ENCODE measurements around the gene USP48.
A peak's percentile ranks its signal among the peaks of the same experiment; 100 is the strongest.

The USP48 gene

DNA sequence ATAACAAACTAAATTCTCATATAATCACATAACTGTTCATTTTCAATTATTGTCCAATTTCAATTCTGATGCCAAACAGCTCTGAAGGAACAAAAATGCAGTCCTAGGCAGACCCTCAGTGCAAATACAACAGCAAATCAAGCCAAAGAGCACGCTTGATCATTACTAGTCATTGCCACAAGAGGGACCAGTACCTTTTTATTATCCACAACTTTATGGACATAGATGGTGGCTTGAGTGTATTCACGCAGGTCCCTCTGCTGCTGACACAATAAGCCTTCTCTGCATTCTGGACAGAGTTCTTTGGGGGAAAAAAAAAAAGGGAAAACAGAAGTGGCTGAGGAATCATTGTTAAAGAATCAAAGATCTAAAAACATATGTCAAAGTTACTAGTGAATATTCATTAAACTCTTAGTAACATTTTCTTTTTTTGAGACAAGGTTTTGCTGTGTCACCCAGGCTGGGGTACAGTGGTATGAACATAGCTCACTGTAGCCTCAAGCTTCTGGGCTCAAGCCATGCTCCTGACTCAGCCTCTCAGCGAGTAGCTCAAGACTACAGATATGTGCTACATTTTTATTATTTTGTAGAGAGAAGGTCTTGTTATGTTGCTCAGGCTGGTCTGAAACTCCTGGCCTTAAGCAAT lies 79.5 kb downstream of the USP48 start:
- TF ChIP-seq, protein P1, sequence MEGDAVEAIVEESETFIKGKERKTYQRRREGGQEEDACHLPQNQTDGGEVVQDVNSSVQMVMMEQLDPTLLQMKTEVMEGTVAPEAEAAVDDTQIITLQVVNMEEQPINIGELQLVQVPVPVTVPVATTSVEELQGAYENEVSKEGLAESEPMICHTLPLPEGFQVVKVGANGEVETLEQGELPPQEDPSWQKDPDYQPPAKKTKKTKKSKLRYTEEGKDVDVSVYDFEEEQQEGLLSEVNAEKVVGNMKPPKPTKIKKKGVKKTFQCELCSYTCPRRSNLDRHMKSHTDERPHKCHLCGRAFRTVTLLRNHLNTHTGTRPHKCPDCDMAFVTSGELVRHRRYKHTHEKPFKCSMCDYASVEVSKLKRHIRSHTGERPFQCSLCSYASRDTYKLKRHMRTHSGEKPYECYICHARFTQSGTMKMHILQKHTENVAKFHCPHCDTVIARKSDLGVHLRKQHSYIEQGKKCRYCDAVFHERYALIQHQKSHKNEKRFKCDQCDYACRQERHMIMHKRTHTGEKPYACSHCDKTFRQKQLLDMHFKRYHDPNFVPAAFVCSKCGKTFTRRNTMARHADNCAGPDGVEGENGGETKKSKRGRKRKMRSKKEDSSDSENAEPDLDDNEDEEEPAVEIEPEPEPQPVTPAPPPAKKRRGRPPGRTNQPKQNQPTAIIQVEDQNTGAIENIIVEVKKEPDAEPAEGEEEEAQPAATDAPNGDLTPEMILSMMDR (IDR thresholded peaks at IDR 0.05; ENCODE audit: low read depth, low read length, missing control alignments): peak; percentile 63
- H3K36me3 ChIP-seq (replicated peaks): peaks cover 34% of the 10 kb centered on the region
- in situ Hi-C loops (cut with HindIII; ENCODE audit: low pct_ligation_motif_present, low sequenced_read_pairs): no loop called here
- DNase-seq: peak; percentile 80
- H3K27ac ChIP-seq: peak overlapping the region; percentile 63
- no peak overlapping the region for H3K4me3 ChIP-seq (ENCODE audit: low read depth, low read length)
- H3K27me3 ChIP-seq (replicated peaks): no peaks in the 10 kb centered on the region

DNA sequence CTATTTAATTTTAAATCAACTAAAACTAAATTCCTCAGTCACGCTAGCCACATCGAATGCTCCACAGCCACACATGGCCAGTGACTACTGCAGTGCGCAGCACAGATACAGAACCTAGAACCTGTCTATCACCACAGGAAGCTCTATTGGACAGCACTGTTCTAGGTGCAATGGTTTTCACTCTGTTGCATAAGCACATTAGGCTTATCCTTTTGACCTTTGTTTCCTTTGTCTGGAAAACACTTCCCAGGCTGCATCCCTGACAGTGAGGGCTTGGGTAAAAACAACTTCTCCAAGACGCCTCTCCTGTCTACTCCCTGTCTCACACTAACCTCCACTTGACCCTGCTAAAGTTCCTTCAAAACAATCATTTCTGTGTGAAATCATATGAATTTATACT lies 80.2 kb downstream of the USP48 start:
- H3K4me3 ChIP-seq (ENCODE audit: low read depth, low read length): no peak overlapping the region
- no peak for DNase-seq
- in situ Hi-C loops (cut with HindIII; ENCODE audit: low pct_ligation_motif_present, low sequenced_read_pairs): no loop called here
- TF ChIP-seq, protein P1 (IDR thresholded peaks at IDR 0.05; ENCODE audit: low read depth, low read length, missing control alignments): no peak
- H3K27ac ChIP-seq: peak overlapping the region; percentile 63
- peaks cover 29% of the 10 kb centered on the region for H3K36me3 ChIP-seq (replicated peaks)
- no peaks in the 10 kb centered on the region for H3K27me3 ChIP-seq (replicated peaks)

- no peaks in the 10 kb centered on the region for H3K27me3 ChIP-seq (replicated peaks)
- H3K36me3 ChIP-seq (replicated peaks): peaks cover 33% of the 10 kb centered on the region
- in situ Hi-C loops (cut with HindIII; ENCODE audit: low pct_ligation_motif_present, low sequenced_read_pairs): no loop called here
- no peak overlapping the region for H3K27ac ChIP-seq
- no peak for DNase-seq
- no peak overlapping the region for H3K4me3 ChIP-seq (ENCODE audit: low read depth, low read length)
- TF ChIP-seq, protein P1 (IDR thresholded peaks at IDR 0.05; ENCODE audit: low read depth, low read length, missing control alignments): no peak
Observed at GRCh38 chr1:21701401-21701800, 81.5 kb downstream of the USP48 start.

GRCh38 chr1:21700094-21700493 lies 82.9 kb downstream of the USP48 start:
- Histone ChIP-seq H3K4me3 (ENCODE audit: low read depth, low read length) (no peak overlapping the region), H3K27ac (no peak overlapping the region), H3K27me3 (replicated peaks) (no peaks in the 10 kb centered on the region), H3K36me3 (replicated peaks) (peaks cover 33% of the 10 kb centered on the region)
- TF ChIP-seq, protein P1 (IDR thresholded peaks at IDR 0.05; ENCODE audit: low read depth, low read length, missing control alignments): no peak
- no peak for DNase-seq
- in situ Hi-C loops (cut with HindIII; ENCODE audit: low pct_ligation_motif_present, low sequenced_read_pairs): no loop called here

DNA sequence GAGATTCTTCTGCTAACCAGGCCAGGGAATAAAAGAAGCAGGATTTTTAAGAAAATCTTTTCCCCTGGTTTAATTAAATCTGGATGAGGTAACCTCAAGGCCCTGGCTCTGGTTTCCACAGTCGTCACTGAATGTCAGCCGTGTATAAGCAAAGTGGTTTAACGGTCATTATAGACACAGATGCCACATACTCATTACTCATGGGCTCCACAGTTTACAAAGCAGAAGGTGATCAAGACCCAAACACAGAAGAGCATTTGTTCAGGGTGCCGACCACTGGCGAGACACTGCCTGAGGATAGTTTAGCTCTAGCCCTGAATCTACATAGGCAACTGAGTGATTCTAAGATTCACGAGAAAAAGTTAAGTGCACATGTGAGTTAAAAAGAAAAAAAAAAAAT lies 86.0 kb downstream of the USP48 start:
- H3K27ac ChIP-seq: no peak overlapping the region
- no peaks in the 10 kb centered on the region for H3K27me3 ChIP-seq (replicated peaks)
- no peak overlapping the region for H3K4me3 ChIP-seq (ENCODE audit: low read depth, low read length)
- TF ChIP-seq, protein P1 (IDR thresholded peaks at IDR 0.05; ENCODE audit: low read depth, low read length, missing control alignments): no peak
- no peak for DNase-seq
- peaks cover 40% of the 10 kb centered on the region for H3K36me3 ChIP-seq (replicated peaks)
- in situ Hi-C loops (cut with HindIII; ENCODE audit: low pct_ligation_motif_present, low sequenced_read_pairs): loop anchor here (25.0 kb wide), 1 partner anchor 265 kb away; no protein-coding TSS in a partner anchor

DNA sequence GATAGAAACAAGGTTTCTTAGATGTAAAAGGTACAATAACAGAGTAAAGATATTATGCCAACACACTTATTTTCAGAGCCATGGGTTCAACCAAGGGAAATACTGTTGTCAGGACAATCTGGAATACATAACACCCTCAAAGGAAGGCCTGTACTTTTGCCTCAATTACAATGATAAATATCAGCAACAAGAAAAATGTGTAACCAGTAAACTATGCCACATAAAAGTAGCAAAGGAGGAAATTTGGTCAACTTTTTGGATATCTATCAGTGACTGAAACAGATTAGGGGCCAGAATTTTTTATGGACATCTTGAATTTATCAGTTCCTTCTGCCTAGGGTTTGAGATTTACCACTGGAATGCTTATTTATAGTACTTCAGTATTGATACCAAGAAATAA lies 89.2 kb downstream of the USP48 start:
- TF ChIP-seq, protein P1 (IDR thresholded peaks at IDR 0.05; ENCODE audit: low read depth, low read length, missing control alignments): no peak
- in situ Hi-C loops (cut with HindIII; ENCODE audit: low pct_ligation_motif_present, low sequenced_read_pairs): loop anchor here (25.0 kb wide), 1 partner anchor 269 kb away; no protein-coding TSS in a partner anchor
- Histone ChIP-seq H3K27me3 (replicated peaks) (no peaks in the 10 kb centered on the region), H3K27ac (no peak overlapping the region), H3K36me3 (replicated peaks) (peaks cover 39% of the 10 kb centered on the region), H3K4me3 (ENCODE audit: low read depth, low read length) (no peak overlapping the region)
- DNase-seq: no peak
